HG03442 (cell line): ENCODE results near the gene IDI1.
A peak's percentile ranks its signal among the peaks of the same experiment; 100 is the strongest.
"Not testable (repeated sequence)": the region's sequence is repeated elsewhere in the genome, so short reads cannot be mapped to it uniquely, and the experiment has no call there.

Experiments used
- ATAC-seq: cut with Tn5 transposase; IDR thresholded peaks from one replicate; pipeline ENCODE4 v1.9.1; 2021; ENCODE audit warnings: mild to moderate bottlenecking, moderate library complexity; ENCODE audit not compliant: unreplicated experiment

IDI1 gene

GRCh38 chr10:1036341-1036791, 12.6 kb downstream of the IDI1 start:
- peak; percentile 79 for ATAC-seq

GRCh38 chr10:1035201-1035600, 13.7 kb downstream of the IDI1 start:
- no peak for ATAC-seq

GRCh38 chr10:1034758-1035157, 14.2 kb downstream of the IDI1 start:
- no peak for ATAC-seq

- no peak for ATAC-seq
These were observed 15.3 kb downstream of the IDI1 start for GRCh38 chr10:1033601-1034000.

- ATAC-seq: no peak
These were observed 19.1 kb downstream of the IDI1 start for GRCh38 chr10:1029838-1030237.

- ATAC-seq: no peak
These were observed 22.3 kb downstream of the IDI1 start for GRCh38 chr10:1026578-1026977.

- no peak for ATAC-seq
These were observed 23.2 kb downstream of the IDI1 start, which contains the start of gene IDI2 for GRCh38 chr10:1025683-1026082. TSS of gene IDI2 (minus strand) at chr10:1025859. CDS start at chr10:1024723, 1,136 bp downstream.

- ATAC-seq: no peak
These were observed 24.8 kb downstream of the IDI1 start for GRCh38 chr10:1024103-1024502.

- no peak for ATAC-seq
These were observed 26.5 kb downstream of the IDI1 start for GRCh38 chr10:1022413-1022812.

GRCh38 chr10:1020958-1021357, 28.0 kb downstream of the IDI1 start:
- ATAC-seq: no peak

GRCh38 chr10:1020460-1020859, 28.5 kb downstream of the IDI1 start:
- ATAC-seq: no peak

GRCh38 chr10:1019362-1019761, 29.6 kb downstream of the IDI1 start:
- no peak for ATAC-seq

- no peak for ATAC-seq
These were observed 33.2 kb downstream of the IDI1 start for GRCh38 chr10:1015688-1016087.

GRCh38 chr10:1011696-1012095, 37.2 kb downstream of the IDI1 start:
- ATAC-seq: no peak

GRCh38 chr10:1010703-1011102, 38.2 kb downstream of the IDI1 start:
- no peak for ATAC-seq

- ATAC-seq: not testable (repeated sequence)
These were observed 39.0 kb downstream of the IDI1 start for GRCh38 chr10:1009947-1010346.

- ATAC-seq: no peak
These were observed 39.8 kb downstream of the IDI1 start for GRCh38 chr10:1009071-1009494.

GRCh38 chr10:1007583-1007982, 41.3 kb downstream of the IDI1 start:
- no peak for ATAC-seq

- ATAC-seq: no peak
These were observed 42.3 kb downstream of the IDI1 start for GRCh38 chr10:1006573-1006972.

GRCh38 chr10:1003884-1004670, 44.8 kb downstream of the IDI1 start:
- no peak for ATAC-seq

GRCh38 chr10:1002425-1003006, 46.4 kb downstream of the IDI1 start:
- ATAC-seq: no peak

- no peak for ATAC-seq
These were observed 51.5 kb downstream of the IDI1 start for GRCh38 chr10:997266-998022.
